IMR-90 (cell line): ENCODE results near the gene SH3BP5. TPM values are rescaled to one million over a fixed set of nuclear protein-coding genes. Genes with fewer than 3 reads are reported as not detected.

Experiments
- ATAC-seq: fragments of 200-7000 bp; cut with Tn5 transposase; 2 replicates; pipeline ENCODE4 v1.9.1; 2020; ENCODE audit warnings: low read depth, mild to moderate bottlenecking, moderate library complexity
- BruUV-seq: library from RNA; stranded (reverse); fragments of 400-500 nt; replicated peaks from 2 replicates; lab custom pipeline; 2021; lab: Mats Ljungman, UMichigan
- CTCF ChIA-PET: fragments of 300-600 bp; formaldehyde crosslinking; extraction: SDS; loops from one replicate; lab custom pipeline; 2021; ENCODE audit warnings: antibody characterized with exemption; lab: Yijun Ruan, JAX
- POLR2A ChIA-PET: fragments of 300-600 bp; sonication (Branson Sonifier 250); formaldehyde crosslinking; loops from one replicate; lab custom pipeline; 2022; ENCODE audit warnings: antibody characterized with exemption; ENCODE audit not compliant: unreplicated experiment; lab: Charles Lee
- DNase-seq: peaks from one replicate; pipeline ENCODE4 v3.0.0; 2013
- H2AFZ ChIP-seq: replicated peaks from 2 replicates; pipeline ENCODE3; 2013; ENCODE audit warnings: low read length, mild to moderate bottlenecking; ENCODE audit not compliant: poor library complexity
- H2AK5ac ChIP-seq: 2 replicates; pipeline ENCODE4 v1.6.1; 2013; ENCODE audit warnings: low read depth, low read length, inconsistent platforms
- H2AK9ac ChIP-seq: replicated peaks from 2 replicates; pipeline ENCODE3; 2013; ENCODE audit warnings: mild to moderate bottlenecking, low read depth, low read length, moderate library complexity; ENCODE audit not compliant: poor library complexity
- H2BK120ac ChIP-seq: 2 replicates; pipeline ENCODE4 v1.6.1; 2013; ENCODE audit warnings: low read depth, low read length, inconsistent platforms
- H2BK15ac ChIP-seq: 3 replicates; pipeline ENCODE4 v1.6.1; 2013; ENCODE audit warnings: low read depth, low read length, inconsistent platforms
- H2BK20ac ChIP-seq: 2 replicates; pipeline ENCODE4 v1.6.1; 2013; ENCODE audit warnings: low read depth, mild to moderate bottlenecking, inconsistent platforms, low read length, moderate library complexity
- H2BK5ac ChIP-seq: 2 replicates; pipeline ENCODE4 v1.6.1; 2013; ENCODE audit warnings: mild to moderate bottlenecking, low read depth, low read length, inconsistent platforms; ENCODE audit not compliant: poor library complexity, severe bottlenecking
- H3K14ac ChIP-seq: replicated peaks from 2 replicates; pipeline ENCODE4 v1.6.1; 2013; ENCODE audit warnings: low read depth, low read length, inconsistent platforms
- H3K18ac ChIP-seq: 2 replicates; pipeline ENCODE4 v1.6.1; 2013; ENCODE audit warnings: low read depth, low read length, control low read depth
- H3K23ac ChIP-seq: 2 replicates; pipeline ENCODE4 v1.6.1; 2013; ENCODE audit warnings: low read depth, low read length, inconsistent platforms
- H3K27ac ChIP-seq: 2 replicates; pipeline ENCODE4 v1.5.1; 2013; ENCODE audit warnings: mild to moderate bottlenecking, control low read depth, low read length; ENCODE audit not compliant: insufficient read depth
- H3K27me3 ChIP-seq: 2 replicates; pipeline ENCODE4 v1.6.1; 2013; ENCODE audit warnings: low read length; ENCODE audit not compliant: control insufficient read depth, insufficient read depth
- H3K36me3 ChIP-seq: 2 replicates; pipeline ENCODE4 v1.6.1; 2013; ENCODE audit warnings: low read length, mixed read lengths; ENCODE audit not compliant: control insufficient read depth, insufficient read depth
- H3K4ac ChIP-seq: 2 replicates; pipeline ENCODE4 v1.6.1; 2013; ENCODE audit warnings: low read depth, low read length, inconsistent platforms
- H3K4me1 ChIP-seq: 2 replicates; pipeline ENCODE4 v1.6.1; 2013; ENCODE audit warnings: low read length, mixed read lengths; ENCODE audit not compliant: control insufficient read depth, insufficient read depth
- H3K4me2 ChIP-seq: 2 replicates; pipeline ENCODE4 v1.6.1; 2013; ENCODE audit warnings: low read depth, mild to moderate bottlenecking, control low read depth, low read length, moderate library complexity
- H3K4me3 ChIP-seq: 2 replicates; pipeline ENCODE4 v1.5.1; 2013; ENCODE audit warnings: low read depth, mild to moderate bottlenecking, control low read depth, low read length, moderate library complexity; ENCODE audit not compliant: insufficient read depth
- H3K56ac ChIP-seq: 2 replicates; pipeline ENCODE4 v1.6.1; 2013; ENCODE audit warnings: low read length, inconsistent platforms; ENCODE audit not compliant: insufficient read depth; ENCODE audit errors: extremely low read depth
- H3K79me1 ChIP-seq, 2 experiments: 2 replicates each; pipeline ENCODE4 v1.6.1; 2013; ENCODE audit warnings: low read length in 2 of 2, inconsistent platforms in 1 of 2, low read depth in 1 of 2
- H3K9ac ChIP-seq: 2 replicates; pipeline ENCODE4 v1.6.1; 2013; ENCODE audit warnings: low read depth, low read length, control low read depth
- H3K9me1 ChIP-seq: 2 replicates; pipeline ENCODE4 v1.6.1; 2013; ENCODE audit warnings: low read length, inconsistent platforms; ENCODE audit not compliant: insufficient read depth
- H3K9me3 ChIP-seq: 2 replicates; pipeline ENCODE4 v1.6.1; 2013; ENCODE audit warnings: low read length; ENCODE audit not compliant: control insufficient read depth, insufficient read depth
- H4K20me1 ChIP-seq: 2 replicates; pipeline ENCODE4 v1.6.1; 2013; ENCODE audit warnings: low read length, inconsistent platforms; ENCODE audit not compliant: insufficient read depth
- H4K5ac ChIP-seq: 2 replicates; pipeline ENCODE4 v1.6.1; 2013; ENCODE audit warnings: mild to moderate bottlenecking, low read depth, low read length, control low read depth
- H4K8ac ChIP-seq, 2 experiments: 2 replicates each; pipeline ENCODE4 v1.6.1; 2013; ENCODE audit warnings: low read depth in 2 of 2, low read length in 2 of 2, control low read depth in 1 of 2, inconsistent platforms in 1 of 2
- H4K91ac ChIP-seq: 2 replicates; pipeline ENCODE4 v1.6.1; 2013; ENCODE audit warnings: low read depth, low read length, inconsistent platforms; ENCODE audit not compliant: insufficient read depth
- BHLHE40 ChIP-seq: fragments of 150-350 bp; IDR thresholded peaks from 2 replicates; pipeline ENCODE4 v1.6.1; 2016; ENCODE audit warnings: mild to moderate bottlenecking, low read depth, low read length
- CEBPB ChIP-seq: IDR thresholded peaks from 2 replicates; pipeline ENCODE4 v1.6.1; 2012; ENCODE audit warnings: low read depth, low read length, improper control_type of control experiment
- CHD1 ChIP-seq: IDR thresholded peaks from 2 replicates; pipeline ENCODE4 v1.6.1; 2012; ENCODE audit warnings: low read depth, low read length, improper control_type of control experiment
- FOS ChIP-seq: fragments of 150-350 bp; IDR thresholded peaks from 2 replicates; pipeline ENCODE4 v1.6.1; 2016; ENCODE audit warnings: low read depth, low read length
- MAZ ChIP-seq: IDR thresholded peaks from 2 replicates; pipeline ENCODE4 v1.6.1; 2012; ENCODE audit warnings: low read depth, mild to moderate bottlenecking, low read length, improper control_type of control experiment, moderate library complexity, borderline replicate concordance
- MXI1 ChIP-seq: IDR thresholded peaks from 2 replicates; pipeline ENCODE4 v1.6.1; 2012; ENCODE audit warnings: low read depth, mild to moderate bottlenecking, low read length, moderate library complexity, borderline replicate concordance
- NFE2L2 ChIP-seq: fragments of 150-350 bp; IDR thresholded peaks from 2 replicates; pipeline ENCODE4 v1.6.1; 2016; ENCODE audit warnings: low read depth, mild to moderate bottlenecking, low read length
- POLR2A ChIP-seq: IDR thresholded peaks from 2 replicates; pipeline ENCODE4 v1.6.1; 2012; ENCODE audit warnings: mild to moderate bottlenecking, low read depth, low read length
- RFX5 ChIP-seq: IDR thresholded peaks from 2 replicates; pipeline ENCODE4 v1.8.0; 2012; ENCODE audit warnings: low read depth, mild to moderate bottlenecking, low read length, moderate library complexity
- SMC3 ChIP-seq: fragments of 150-350 bp; IDR thresholded peaks from 2 replicates; pipeline ENCODE4 v1.6.1; 2016; ENCODE audit warnings: low read depth, mild to moderate bottlenecking, antibody characterized with exemption, low read length, moderate library complexity
- WGBS, 2 experiments: methylation state at CpG; one replicate each; pipeline versions ENCODE4 v1.1.5 to v1.1.7; 2013; ENCODE audit warnings: missing lambda C conversion rate in 2 of 2; ENCODE audit not compliant: insufficient read length in 1 of 2; ENCODE audit errors: extremely low coverage in 2 of 2; 5-methylcytosine and 5-hydroxymethylcytosine counted together
- dilution Hi-C: fragments of 300-500 bp; cut with HindIII; formaldehyde crosslinking; loops from one replicate; pipeline ENCODE4 v1.14.3; 2018; ENCODE audit warnings: low sequenced_read_pairs; ENCODE audit not compliant: unreplicated experiment
- in situ Hi-C: fragments of 300-500 bp; cut with MboI; formaldehyde crosslinking; loops from 3 replicates; pipeline ENCODE4 v1.14.3; 2019; ENCODE audit warnings: low sequenced_read_pairs, inconsistent platforms, mixed read lengths
- intact Hi-C: fragments of 100-400 bp; cut with micrococcal nuclease; formaldehyde crosslinking; loops from 2 replicates; pipeline ENCODE4 v1.10.0; 2022
- polyA plus RNA-seq, 3 experiments: library from polyadenylated mRNA; depleted of rRNA; stranded (reverse); fragments of >200 nt; gene quantifications; 2 replicates each; pipeline ENCODE4 v1.2.3, GENCODE V29; 2012; ENCODE audit warnings: low replicate concordance in 1 of 3
- total RNA-seq: library from RNA; depleted of rRNA; stranded (reverse); fragments of >200 nt; gene quantifications from 2 replicates; pipeline ENCODE4 v1.2.3, GENCODE V29; 2012
- TF ChIP-seq, protein P1 (sequence below): fragments of 150-350 bp; IDR thresholded peaks from 2 replicates; pipeline ENCODE4 v1.6.1; 2017; ENCODE audit warnings: mild to moderate bottlenecking, antibody characterized with exemption, low read length, low read depth

Gene SH3BP5
- total and polyA plus RNA-seq, 2 of the 4 experiments (the other 2 are of a cell fraction): 14.0 to 23.5 TPM

DNA sequence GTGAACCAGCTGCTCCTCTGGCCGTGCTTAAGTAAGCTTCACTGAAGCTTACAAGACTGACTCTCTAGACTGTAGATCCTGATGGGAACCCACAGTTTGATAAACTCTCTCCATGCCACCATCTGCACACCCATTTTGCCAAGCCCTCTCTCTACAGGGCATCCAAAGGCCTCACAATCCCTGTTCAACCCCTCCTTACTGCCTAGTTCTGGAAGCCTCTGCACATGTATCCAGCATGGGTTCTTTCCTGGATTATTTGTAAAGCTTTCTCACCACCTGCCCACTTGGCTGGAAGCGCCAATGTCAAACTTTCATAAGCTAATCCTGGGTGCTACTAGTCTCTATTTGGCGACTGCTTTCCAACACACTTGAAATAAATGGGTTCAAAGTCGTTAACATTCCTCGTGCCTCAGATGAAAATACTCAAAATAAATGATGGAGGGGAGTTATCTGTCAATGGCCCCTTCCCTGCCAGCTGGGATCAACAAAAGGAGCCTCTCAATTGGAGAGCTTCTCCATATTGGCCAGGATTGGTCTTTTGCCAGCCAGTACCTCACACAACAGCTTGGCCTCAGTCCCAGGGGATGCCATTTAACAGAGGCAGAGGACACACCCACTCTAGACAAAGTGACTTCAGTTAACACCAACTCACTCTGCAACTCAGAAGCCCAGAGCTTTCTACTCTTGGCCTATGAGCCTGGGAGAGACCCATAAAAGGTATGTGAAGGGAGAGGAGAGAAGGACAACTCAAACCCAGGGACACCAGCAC is 48.1 kb downstream of the SH3BP5 start (continued):
- TF ChIP-seq, protein P1, sequence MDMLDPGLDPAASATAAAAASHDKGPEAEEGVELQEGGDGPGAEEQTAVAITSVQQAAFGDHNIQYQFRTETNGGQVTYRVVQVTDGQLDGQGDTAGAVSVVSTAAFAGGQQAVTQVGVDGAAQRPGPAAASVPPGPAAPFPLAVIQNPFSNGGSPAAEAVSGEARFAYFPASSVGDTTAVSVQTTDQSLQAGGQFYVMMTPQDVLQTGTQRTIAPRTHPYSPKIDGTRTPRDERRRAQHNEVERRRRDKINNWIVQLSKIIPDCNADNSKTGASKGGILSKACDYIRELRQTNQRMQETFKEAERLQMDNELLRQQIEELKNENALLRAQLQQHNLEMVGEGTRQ: no peak

DNA sequence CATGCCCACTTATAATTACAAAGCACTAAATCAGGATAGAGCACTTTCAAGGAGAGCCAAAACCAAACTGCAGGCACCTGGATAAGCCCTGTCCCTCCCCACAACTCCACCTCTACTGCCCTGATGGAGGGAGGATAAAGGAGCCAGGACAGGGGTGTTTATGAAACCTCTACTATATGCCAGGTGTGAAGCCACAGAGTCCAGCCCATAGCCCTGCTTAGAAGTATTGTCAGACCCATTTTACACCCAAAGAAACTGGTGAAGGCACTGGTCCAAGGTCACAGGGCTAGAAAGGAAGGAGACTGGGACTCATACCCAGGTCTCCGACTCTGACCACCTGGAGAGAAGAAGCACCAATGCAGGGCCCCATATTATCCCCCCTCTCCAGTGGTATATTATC is 48.7 kb downstream of the SH3BP5 start:
- no CpG with 5 or more reads among the region's 1 CpG for WGBS, 2 experiments
- Histone ChIP-seq H2BK15ac (no peak overlapping the region), H2BK120ac (no peak overlapping the region), H3K9me3 (no peaks in the 10 kb centered on the region), H3K36me3 (no peaks in the 10 kb centered on the region), H2AFZ (no peak overlapping the region), H3K79me1 (peaks cover 0 to 3% of the 10 kb centered on the region in 2 experiments; a peak in 1 of 4 replicates), H3K23ac (no peak overlapping the region), H4K20me1 (no peaks in the 10 kb centered on the region), H3K56ac (no peak overlapping the region), H3K18ac (no peak overlapping the region), H3K9ac (no peak overlapping the region), H4K8ac (no peak overlapping the region), H3K9me1 (no peaks in the 10 kb centered on the region), H4K91ac (no peak overlapping the region), H2AK5ac (no peak overlapping the region), H3K27me3 (no peaks in the 10 kb centered on the region), H2BK20ac (no peak overlapping the region), H3K27ac (no peak overlapping the region), H2BK5ac (no peak overlapping the region), H2AK9ac (no peak overlapping the region), H3K4ac (no peak overlapping the region), H3K14ac (no peak overlapping the region), H4K5ac (no peak overlapping the region), H3K4me1 (peaks cover 6% of the 10 kb centered on the region), H3K4me3 (no peak overlapping the region), H3K4me2 (no peak overlapping the region)
- ATAC-seq: no peak
- in situ Hi-C loops: no loop called here
- ChIA-PET CTCF (interaction anchor here (0.6 kb wide), 1 partner anchor 133 kb away, joined by 3 read pairs; no protein-coding TSS in a partner anchor), POLR2A (no interaction called here)
- BruUV-seq: no TSS peak
- intact Hi-C loops: no loop called here
- TF ChIP-seq MAZ (no peak), POLR2A (no peak), CEBPB (no peak), CHD1 (no peak), NFE2L2 (no peak), SMC3 (no peak), MXI1 (no peak), FOS (no peak), RFX5 (no peak), BHLHE40 (no peak)
- dilution Hi-C loops: no loop called here
- DNase-seq: no peak
